GM12878 (cell line): ENCODE results near the gene CYSRT1.

ENCODE experiments used
- EP300 ChIP-seq, 2 experiments: fragments of 150-350 bp in 1 of 2; IDR thresholded peaks; 2 replicates each; pipeline ENCODE4 v1.6.1; 2011 to 2012; ENCODE audit warnings: low read depth in 2 of 2, low read length in 2 of 2, borderline replicate concordance in 1 of 2, improper control_type of control experiment in 1 of 2, inconsistent platforms in 1 of 2; ENCODE audit not compliant: control insufficient read depth in 1 of 2
- EZH2 ChIP-seq: IDR thresholded peaks from 2 replicates; pipeline ENCODE4 v1.6.1; 2012; ENCODE audit warnings: low read depth, mild to moderate bottlenecking, control low read depth, inconsistent platforms, low read length, borderline replicate concordance; ENCODE audit not compliant: control insufficient read depth
- JUNB ChIP-seq: IDR thresholded peaks from 2 replicates; pipeline ENCODE4 v1.6.1; 2016; ENCODE audit warnings: antibody characterized with exemption, mild to moderate bottlenecking
- POLR2A ChIP-seq: IDR thresholded peaks from 2 replicates; pipeline ENCODE4 v1.6.1; 2011; ENCODE audit warnings: low read depth, mild to moderate bottlenecking, low read length
- POLR2AphosphoS2 ChIP-seq: IDR thresholded peaks from 2 replicates; pipeline ENCODE4 v1.6.1; 2011; ENCODE audit warnings: low read depth, mild to moderate bottlenecking, low read length, improper control_type of control experiment, moderate library complexity
- REST ChIP-seq: IDR thresholded peaks from 2 replicates; pipeline ENCODE4 v1.6.1; 2012; ENCODE audit warnings: mild to moderate bottlenecking, low read depth, low read length
- SMAD1 ChIP-seq: fragments of 450-650 bp; IDR thresholded peaks from 2 replicates; pipeline ENCODE4 v1.6.1; 2018; ENCODE audit warnings: mild to moderate bottlenecking, low read depth; ENCODE audit not compliant: partially characterized antibody
- TF ChIP-seq, protein P1 (sequence below): IDR thresholded peaks from 2 replicates; pipeline ENCODE4 v1.6.1; 2012; ENCODE audit warnings: low read depth, low read length, improper control_type of control experiment
- TF ChIP-seq, protein P2 (sequence below): IDR thresholded peaks from 2 replicates; pipeline ENCODE4 v1.6.1; 2012; ENCODE audit warnings: low read depth, low read length, improper control_type of control experiment
- TF ChIP-seq, protein P3 (sequence below), 3 experiments: IDR thresholded peaks in 2 of 3; conservative IDR thresholded peaks in 1 of 3; 2 replicates each; pipeline ENCODE4 v1.5.1; 2011; ENCODE audit warnings: low read depth in 3 of 3, low read length in 3 of 3, mild to moderate bottlenecking in 3 of 3, control low read depth in 2 of 3, moderate library complexity in 2 of 3, inconsistent platforms in 1 of 3, mixed read lengths in 1 of 3; ENCODE audit not compliant: control insufficient read depth in 2 of 3, insufficient read depth in 1 of 3; ENCODE audit errors: extremely low read depth in 1 of 3
- TF ChIP-seq, protein P4 (sequence below): IDR thresholded peaks from 2 replicates; pipeline ENCODE4 v1.6.1; 2011; ENCODE audit warnings: low read depth, low read length, improper control_type of control experiment, borderline replicate concordance

GRCh38 chr9:137191245-137191644 is 33.7 kb upstream of the CYSRT1 start:
- TF ChIP-seq, protein P1, sequence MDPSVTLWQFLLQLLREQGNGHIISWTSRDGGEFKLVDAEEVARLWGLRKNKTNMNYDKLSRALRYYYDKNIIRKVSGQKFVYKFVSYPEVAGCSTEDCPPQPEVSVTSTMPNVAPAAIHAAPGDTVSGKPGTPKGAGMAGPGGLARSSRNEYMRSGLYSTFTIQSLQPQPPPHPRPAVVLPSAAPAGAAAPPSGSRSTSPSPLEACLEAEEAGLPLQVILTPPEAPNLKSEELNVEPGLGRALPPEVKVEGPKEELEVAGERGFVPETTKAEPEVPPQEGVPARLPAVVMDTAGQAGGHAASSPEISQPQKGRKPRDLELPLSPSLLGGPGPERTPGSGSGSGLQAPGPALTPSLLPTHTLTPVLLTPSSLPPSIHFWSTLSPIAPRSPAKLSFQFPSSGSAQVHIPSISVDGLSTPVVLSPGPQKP = no peak
- TF ChIP-seq, protein P2, sequence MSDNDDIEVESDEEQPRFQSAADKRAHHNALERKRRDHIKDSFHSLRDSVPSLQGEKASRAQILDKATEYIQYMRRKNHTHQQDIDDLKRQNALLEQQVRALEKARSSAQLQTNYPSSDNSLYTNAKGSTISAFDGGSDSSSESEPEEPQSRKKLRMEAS = no peak
- TF ChIP-seq, protein P3, sequence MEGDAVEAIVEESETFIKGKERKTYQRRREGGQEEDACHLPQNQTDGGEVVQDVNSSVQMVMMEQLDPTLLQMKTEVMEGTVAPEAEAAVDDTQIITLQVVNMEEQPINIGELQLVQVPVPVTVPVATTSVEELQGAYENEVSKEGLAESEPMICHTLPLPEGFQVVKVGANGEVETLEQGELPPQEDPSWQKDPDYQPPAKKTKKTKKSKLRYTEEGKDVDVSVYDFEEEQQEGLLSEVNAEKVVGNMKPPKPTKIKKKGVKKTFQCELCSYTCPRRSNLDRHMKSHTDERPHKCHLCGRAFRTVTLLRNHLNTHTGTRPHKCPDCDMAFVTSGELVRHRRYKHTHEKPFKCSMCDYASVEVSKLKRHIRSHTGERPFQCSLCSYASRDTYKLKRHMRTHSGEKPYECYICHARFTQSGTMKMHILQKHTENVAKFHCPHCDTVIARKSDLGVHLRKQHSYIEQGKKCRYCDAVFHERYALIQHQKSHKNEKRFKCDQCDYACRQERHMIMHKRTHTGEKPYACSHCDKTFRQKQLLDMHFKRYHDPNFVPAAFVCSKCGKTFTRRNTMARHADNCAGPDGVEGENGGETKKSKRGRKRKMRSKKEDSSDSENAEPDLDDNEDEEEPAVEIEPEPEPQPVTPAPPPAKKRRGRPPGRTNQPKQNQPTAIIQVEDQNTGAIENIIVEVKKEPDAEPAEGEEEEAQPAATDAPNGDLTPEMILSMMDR (IDR thresholded peaks at IDR 0.05 in 2 of 3, conservative IDR thresholded peaks at IDR 0.05 in 1 of 3; ENCODE audit: control insufficient read depth in 2 of 3, extremely low read depth in 1 of 3, insufficient read depth in 1 of 3, low read depth in 3 of 3, low read length in 3 of 3) = no peak
- no peak for TF ChIP-seq REST
- TF ChIP-seq JUNB = no peak
- TF ChIP-seq, protein P4, sequence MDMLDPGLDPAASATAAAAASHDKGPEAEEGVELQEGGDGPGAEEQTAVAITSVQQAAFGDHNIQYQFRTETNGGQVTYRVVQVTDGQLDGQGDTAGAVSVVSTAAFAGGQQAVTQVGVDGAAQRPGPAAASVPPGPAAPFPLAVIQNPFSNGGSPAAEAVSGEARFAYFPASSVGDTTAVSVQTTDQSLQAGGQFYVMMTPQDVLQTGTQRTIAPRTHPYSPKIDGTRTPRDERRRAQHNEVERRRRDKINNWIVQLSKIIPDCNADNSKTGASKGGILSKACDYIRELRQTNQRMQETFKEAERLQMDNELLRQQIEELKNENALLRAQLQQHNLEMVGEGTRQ = no peak
- TF ChIP-seq EP300 (IDR thresholded peaks at IDR 0.05; ENCODE audit: borderline replicate concordance in 1 of 2, control insufficient read depth in 1 of 2, low read depth in 2 of 2, low read length in 2 of 2) = no peak
- TF ChIP-seq POLR2A = peak; percentile 38; the same call in 1 of the 2 replicates
- no peak for TF ChIP-seq SMAD1
- no peak for TF ChIP-seq POLR2AphosphoS2
- TF ChIP-seq EZH2 = no peak
